ENCODE measurements around the gene BUD31.

DNA sequence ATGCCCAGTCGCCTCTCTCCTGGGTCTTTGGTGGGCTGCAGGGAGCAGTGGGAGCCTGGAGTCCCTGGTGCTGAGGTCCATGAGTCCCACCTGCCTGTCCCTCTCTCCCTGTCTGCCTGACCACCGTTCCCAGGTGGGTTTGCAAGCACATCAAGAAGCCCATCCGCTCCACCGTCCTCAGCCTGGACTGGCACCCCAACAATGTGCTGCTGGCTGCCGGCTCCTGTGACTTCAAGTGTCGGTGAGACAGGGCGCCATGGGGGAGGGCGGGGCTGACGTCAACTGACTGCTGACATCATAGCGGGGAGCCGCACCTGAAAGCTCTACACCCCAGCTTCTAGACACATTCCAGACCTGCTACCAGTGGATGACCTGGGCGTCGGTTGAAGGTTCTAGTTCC, 19.0 kb upstream of the BUD31 start:
- TF ChIP-seq MXI1 (IDR thresholded peaks at IDR 0.05; ENCODE audit: borderline replicate concordance, low read depth, low read length), result no peak
- TF ChIP-seq CEBPB (IDR thresholded peaks at IDR 0.05; ENCODE audit: low read depth, low read length), result no peak

Data from IMR-90 (cell line).